SK-N-SH (cell line): ENCODE results near the gene KCNH3.

ENCODE experiments used
- CHD2 ChIP-seq: fragments of 150-350 bp; IDR thresholded peaks from 2 replicates; pipeline ENCODE4 v1.6.1; 2018; ENCODE audit warnings: low read length; ENCODE audit not compliant: partially characterized antibody
- CTCF ChIP-seq: fragments of 200-600 bp; sonication (generic); IDR thresholded peaks from 2 replicates; pipeline ENCODE4 v1.6.1; 2017; ENCODE audit warnings: antibody characterized with exemption, mild to moderate bottlenecking, moderate library complexity
- EP300 ChIP-seq, 2 experiments: IDR thresholded peaks; 2 replicates each; pipeline versions ENCODE4 v1.4.0 to v1.6.1; 2012; ENCODE audit warnings: borderline replicate concordance in 1 of 2, low read depth in 1 of 2, low read length in 1 of 2
- MAX ChIP-seq: IDR thresholded peaks from 2 replicates; pipeline ENCODE4 v1.4.0; 2012; ENCODE audit warnings: low read depth
- NRF1 ChIP-seq: IDR thresholded peaks from 2 replicates; pipeline ENCODE4 v1.6.1; 2012; ENCODE audit warnings: low read depth, mild to moderate bottlenecking, low read length
- POLR2AphosphoS5 ChIP-seq: IDR thresholded peaks from 2 replicates; pipeline ENCODE4 v1.6.1; 2012; ENCODE audit warnings: low read depth, low read length
- REST ChIP-seq: IDR thresholded peaks from 2 replicates; pipeline ENCODE4 v1.6.1; 2012; ENCODE audit warnings: mild to moderate bottlenecking, low read depth, low read length, moderate library complexity
- RFX5 ChIP-seq: IDR thresholded peaks from 2 replicates; pipeline ENCODE4 v1.6.1; 2012; ENCODE audit warnings: mild to moderate bottlenecking, improper control_type of control experiment, low read length
- TEAD4 ChIP-seq: IDR thresholded peaks from 2 replicates; pipeline ENCODE4 v1.4.0; 2012; ENCODE audit warnings: mild to moderate bottlenecking, borderline replicate concordance; ENCODE audit not compliant: insufficient read depth
- TF ChIP-seq, protein P1 (sequence below): IDR thresholded peaks from 2 replicates; pipeline ENCODE4; 2012
- TF ChIP-seq, protein P2 (sequence below): fragments of 150-350 bp; IDR thresholded peaks from 2 replicates; pipeline ENCODE4 v1.6.1; 2016; ENCODE audit warnings: mild to moderate bottlenecking, low read depth, low read length
- TF ChIP-seq, protein P3 (sequence below): IDR thresholded peaks from 2 replicates; pipeline ENCODE4 v1.4.0; 2012; ENCODE audit warnings: low read depth, borderline replicate concordance

DNA sequence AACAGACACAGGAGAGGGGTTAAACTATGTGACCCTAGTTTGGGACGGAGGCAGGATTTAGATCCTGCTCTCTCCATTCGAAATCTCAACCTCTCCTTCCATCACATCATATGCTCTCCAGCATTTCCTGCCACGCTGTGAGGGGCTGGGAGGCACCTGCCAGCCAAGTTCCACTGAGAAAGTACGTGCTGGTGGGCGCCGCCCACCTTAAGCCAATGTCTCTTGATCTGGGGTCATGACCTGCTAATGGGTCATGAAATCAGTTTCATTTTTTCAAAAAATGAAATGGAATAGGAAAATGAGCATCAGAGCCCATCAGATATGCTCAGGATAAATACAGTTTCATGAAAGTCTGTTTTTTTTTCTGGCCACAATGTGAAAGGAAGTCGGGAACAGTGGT lies 21.9 kb downstream of the KCNH3 start:
- TF ChIP-seq EP300 (IDR thresholded peaks at IDR 0.05; ENCODE audit: borderline replicate concordance in 1 of 2, low read depth in 1 of 2, low read length in 1 of 2) (no peak), REST (no peak), RFX5 (no peak), CTCF (no peak), NRF1 (no peak), POLR2AphosphoS5 (no peak), MAX (no peak), CHD2 (no peak), TEAD4 (no peak)
- TF ChIP-seq, protein P1, sequence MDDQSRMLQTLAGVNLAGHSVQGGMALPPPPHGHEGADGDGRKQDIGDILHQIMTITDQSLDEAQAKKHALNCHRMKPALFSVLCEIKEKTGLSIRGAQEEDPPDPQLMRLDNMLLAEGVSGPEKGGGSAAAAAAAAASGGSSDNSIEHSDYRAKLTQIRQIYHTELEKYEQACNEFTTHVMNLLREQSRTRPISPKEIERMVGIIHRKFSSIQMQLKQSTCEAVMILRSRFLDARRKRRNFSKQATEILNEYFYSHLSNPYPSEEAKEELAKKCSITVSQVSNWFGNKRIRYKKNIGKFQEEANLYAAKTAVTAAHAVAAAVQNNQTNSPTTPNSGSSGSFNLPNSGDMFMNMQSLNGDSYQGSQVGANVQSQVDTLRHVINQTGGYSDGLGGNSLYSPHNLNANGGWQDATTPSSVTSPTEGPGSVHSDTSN = no peak
- TF ChIP-seq, protein P2, sequence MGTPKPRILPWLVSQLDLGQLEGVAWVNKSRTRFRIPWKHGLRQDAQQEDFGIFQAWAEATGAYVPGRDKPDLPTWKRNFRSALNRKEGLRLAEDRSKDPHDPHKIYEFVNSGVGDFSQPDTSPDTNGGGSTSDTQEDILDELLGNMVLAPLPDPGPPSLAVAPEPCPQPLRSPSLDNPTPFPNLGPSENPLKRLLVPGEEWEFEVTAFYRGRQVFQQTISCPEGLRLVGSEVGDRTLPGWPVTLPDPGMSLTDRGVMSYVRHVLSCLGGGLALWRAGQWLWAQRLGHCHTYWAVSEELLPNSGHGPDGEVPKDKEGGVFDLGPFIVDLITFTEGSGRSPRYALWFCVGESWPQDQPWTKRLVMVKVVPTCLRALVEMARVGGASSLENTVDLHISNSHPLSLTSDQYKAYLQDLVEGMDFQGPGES = no peak
- TF ChIP-seq, protein P3, sequence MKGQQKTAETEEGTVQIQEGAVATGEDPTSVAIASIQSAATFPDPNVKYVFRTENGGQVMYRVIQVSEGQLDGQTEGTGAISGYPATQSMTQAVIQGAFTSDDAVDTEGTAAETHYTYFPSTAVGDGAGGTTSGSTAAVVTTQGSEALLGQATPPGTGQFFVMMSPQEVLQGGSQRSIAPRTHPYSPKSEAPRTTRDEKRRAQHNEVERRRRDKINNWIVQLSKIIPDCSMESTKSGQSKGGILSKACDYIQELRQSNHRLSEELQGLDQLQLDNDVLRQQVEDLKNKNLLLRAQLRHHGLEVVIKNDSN = no peak
